HG03571 (cell line): Measurements from ENCODE around the gene ABHD14A.

Experiments used
- ATAC-seq: cut with Tn5 transposase; IDR thresholded peaks from one replicate; pipeline ENCODE4 v1.9.1; 2021; ENCODE audit not compliant: unreplicated experiment

The ABHD14A gene

DNA sequence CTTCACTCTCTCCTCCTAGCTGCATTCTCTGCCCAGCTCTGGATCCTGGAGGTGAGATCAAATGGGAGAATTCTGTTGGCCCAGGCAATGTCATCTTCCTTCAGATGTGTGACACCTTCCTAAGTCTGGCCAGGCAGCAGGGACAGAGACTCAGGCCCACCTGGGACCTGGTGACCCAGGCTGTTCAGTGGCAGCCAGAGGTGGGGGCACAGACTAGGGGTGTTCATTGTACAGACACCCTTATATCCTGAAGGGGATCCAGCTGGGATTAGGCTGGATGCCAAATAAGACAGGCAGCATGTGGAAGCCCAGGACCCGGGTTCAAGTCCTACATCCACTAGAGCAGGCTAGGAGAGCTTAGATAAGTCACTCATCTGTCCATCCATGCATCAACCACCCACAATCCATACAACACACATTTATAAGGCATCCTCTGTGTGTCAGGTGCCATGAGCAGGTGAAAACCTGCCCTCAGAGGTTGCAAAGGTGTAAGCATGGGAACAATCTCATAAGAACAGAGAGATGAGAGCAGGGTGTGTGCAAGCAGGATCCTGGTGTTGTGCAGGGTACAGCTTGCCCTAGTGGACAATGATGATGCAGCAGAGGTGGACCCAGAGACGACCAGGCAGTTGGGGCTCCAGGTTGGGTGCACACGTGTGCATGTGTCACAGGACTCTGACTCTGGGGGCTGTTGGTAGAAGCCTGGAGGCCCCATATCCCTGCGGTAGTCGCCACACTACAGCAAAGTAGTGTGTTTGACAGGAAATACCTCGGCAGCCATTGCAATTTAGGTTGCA lies 39.1 kb downstream of the ABHD14A start:
- ATAC-seq = no peak

DNA sequence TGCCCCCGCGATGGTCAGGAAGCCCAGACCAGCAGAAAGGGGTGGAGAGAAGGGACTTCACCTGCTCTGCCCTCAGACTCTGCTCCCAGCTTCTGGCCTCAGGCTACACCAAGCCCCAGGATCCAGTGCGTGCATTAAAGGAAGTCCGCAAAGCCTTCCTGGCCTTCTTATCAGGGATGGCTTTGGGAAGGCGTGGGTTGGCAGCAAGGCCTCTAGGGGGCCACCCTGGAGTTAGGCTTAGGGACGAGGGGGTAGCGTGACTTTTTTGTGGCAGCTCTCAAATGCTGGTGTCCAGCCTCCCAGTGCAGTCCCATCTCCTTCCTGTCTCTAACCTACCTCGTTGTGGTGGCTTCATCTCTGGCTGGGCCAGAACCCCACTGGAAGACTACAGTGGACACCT lies 39.7 kb downstream of the ABHD14A start:
- ATAC-seq = no peak

DNA sequence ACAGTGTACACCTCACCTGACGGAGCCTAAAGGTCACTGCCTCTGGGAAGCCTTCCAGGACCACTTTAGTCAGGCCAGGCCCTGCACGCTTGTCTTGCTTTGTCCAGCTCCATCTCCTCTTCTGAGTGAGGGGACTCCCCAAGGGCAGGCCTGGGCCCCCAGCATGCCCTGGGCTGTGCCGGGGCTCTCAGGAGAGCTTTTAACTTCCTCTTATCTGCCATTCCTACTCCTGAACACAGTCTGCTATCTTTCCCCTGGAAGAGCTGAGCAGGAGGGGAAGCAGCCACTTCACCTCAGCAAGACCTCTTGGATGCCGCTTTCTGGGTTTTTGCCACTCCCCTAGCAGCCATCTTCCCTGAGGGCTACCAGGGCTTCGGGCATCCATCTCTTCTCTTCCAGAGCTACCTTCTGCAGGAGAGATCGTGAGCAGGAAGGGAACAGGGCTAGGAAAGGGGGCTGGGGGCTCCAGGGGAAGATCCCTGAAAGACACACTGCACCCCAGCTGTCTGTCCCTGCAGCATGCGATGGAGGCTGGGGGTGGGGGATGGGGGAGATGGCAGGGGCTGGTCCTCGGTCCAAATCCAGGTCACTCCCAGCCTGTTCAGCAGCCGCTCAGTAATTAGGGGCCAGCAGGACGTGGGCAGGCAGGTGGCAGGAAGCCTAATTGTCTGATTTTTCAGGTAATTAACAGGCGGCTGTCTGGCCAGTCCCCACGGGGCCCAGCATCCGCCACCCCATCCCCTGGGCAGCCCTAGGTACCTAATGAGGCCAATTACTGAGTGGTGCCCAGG lies 40.8 kb downstream of the ABHD14A start:
- no peak for ATAC-seq

DNA sequence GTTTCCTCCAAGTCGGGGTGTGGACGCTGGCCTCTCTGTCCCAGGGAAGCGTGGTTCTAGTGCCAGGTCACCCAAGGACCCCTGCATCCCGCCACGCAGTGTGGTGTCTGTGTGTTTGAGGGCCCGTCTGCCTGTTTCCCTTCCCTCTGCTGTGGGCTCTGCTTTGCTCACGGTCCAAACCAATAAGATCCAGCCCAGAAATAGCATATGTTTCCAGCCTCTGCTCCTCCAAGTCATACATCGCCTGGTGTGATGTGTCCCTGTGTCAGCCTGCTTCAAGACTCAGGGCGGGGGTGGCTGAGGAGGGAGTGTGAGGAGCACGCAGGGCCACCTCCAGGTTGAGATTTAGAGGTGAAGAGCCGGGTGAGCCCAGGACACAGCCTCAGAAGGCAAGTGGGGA lies 42.7 kb downstream of the ABHD14A start:
- no peak for ATAC-seq

DNA sequence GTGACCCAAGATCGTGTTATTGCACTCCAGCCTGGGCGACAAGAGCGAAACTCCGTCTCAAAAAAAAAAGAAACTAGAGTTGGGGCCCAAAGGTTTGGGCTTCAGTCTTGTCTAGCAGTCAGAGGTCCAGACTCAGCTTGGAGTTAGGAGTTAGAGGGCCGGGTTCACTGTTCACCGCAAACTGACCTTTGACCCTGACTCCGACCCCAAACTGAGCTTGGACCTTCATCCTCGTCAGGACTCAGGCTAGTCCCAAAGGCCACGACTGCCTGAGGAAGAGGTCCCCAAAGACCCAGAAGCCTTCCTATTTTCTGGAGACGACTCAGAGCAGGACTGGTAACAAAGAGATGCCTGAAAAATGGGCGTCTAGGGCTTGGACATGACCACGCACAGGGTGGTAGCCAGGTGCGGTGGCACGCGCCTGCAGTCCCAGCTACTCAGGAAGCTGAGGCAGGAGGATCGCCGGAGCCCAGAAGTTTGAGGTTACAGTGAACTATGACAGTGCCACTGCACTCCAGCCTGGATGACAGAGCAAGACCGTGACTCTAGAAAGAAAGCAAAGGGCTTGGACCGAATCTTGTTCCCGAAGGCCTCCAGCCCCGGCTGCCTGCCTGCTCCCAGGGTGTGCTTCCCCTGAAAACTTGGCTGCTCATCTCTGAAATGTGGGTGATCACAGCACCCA lies 43.6 kb downstream of the ABHD14A start:
- ATAC-seq = no peak

DNA sequence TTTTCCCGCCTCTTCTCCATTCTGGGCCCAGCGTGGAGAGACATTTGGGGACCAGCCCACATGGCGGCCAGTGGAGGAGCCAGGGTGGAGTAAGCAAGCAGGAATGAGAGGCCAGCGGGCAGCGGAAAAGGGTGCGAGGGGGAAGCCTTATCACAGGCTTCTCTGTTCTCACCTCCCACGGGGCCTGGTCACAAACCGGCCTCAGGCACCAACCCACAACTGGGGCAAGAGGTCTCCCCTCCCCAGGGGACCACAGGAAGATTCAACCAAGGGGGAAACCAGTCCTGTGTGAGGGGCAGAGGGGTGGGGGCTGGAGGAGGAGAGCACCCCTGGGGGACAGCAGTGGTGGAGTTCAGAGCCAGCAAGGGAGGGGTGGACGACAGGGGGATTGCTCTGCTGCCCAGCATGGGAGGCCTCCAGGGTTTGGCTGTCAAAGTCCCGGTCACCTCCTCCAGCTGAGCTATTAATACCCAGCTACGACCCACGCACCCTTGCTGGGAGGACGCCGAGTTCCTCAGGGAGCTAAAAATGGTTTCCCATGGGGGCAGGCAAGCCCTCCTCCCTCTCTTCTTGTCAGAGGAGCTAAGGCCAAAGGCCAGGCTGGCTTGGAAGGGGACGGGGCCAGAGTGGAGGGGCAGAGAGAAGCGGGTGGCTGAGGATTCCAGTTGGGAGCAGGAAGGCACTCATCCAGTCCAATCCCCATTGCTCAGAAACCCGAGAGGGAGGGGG lies 44.7 kb downstream of the ABHD14A start:
- no peak for ATAC-seq

DNA sequence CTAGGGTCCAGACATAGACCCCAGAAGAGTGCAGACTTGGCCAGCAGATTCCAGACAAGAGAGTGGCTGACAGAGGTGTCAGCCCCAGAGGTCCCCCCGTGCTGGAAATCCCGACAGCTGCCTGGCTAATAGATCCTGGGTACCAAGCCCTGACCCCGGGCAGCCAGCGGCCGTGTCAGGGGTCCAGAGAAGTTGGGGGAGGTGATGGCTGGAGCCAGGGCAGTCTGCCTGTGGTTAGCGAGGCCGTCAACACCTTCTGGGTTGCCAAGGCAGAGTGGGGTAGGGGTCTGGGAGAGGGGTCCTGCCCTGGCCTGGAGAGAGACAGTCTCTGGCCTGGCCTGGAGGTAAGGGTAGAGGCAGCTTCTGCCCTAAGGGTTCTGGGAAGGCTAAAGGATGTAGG lies 45.9 kb downstream of the ABHD14A start:
- ATAC-seq = no peak

DNA sequence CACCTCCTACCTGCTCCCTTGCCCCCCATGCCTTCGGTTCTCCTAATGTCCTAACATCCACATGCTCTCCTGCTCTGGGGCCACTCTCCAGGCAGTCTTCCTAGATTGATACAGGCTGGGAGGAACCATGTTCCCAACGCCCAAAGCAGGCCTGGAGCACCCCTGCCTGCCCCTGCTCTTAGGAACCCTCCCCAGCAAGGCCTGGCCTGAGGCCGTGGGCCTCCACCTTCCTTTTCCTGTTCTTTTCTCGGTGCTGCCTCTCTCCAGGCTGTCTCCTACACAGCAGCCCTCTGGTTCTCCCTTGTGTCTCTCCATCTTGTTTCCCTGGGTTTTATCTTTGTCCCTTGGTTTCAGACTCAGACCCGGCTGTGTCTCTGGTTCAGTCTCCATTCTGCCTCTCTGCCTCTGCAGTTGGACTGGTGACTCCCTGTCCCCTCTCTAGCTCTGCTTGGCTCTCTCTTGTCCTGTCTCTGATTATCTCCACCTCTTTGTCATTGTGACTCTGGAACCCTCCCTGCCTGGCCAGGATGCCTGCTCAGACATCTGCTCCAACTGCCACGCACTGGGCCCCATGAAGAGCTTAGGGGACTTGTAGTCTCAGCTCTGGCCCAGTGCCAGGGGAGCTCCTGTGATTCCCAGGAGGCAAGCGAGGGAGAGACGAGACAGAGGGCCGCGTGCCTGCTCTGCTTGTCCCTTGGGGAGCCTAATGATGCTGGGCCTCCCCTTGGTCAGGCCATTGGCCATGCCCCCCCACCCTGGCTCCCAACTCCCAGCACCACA lies 46.8 kb downstream of the ABHD14A start:
- ATAC-seq = no peak

DNA sequence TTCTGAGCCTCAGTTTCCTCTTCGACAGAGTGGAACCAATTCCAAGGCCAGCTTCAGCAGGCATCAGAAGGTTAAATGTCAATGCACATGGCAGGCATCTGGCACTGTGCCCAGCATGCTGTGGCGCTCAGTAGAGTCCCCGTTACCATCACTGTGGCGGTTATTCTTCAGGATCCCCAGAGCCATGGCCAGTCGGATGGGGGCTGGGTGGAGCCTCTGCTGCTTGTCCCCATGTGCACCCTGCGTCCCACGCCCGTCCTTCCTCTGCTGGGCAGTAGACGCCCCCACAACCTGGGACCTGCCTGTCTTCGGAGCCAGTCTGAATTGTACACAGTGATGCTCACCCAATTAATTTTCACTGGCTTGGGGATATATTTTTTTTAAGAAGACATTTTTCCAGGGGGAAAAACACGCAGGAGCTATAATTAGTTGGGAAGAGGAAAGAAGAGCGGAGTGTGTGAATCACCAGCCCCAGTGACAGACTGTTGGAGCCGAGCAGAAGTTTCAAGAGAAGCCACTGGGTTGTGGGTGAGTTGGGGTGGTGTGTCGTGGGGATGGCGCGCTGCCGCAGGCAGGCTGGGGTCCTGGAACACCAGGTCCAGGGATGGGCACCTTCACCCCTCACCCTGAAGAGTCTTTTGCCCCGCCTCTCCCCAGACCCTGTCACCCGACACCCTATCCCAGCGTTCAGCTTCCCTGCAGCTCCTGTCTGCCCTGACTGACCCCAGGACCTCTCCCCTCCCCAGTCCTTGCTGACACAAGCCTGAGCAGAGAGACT lies 47.6 kb downstream of the ABHD14A start:
- no peak for ATAC-seq

DNA sequence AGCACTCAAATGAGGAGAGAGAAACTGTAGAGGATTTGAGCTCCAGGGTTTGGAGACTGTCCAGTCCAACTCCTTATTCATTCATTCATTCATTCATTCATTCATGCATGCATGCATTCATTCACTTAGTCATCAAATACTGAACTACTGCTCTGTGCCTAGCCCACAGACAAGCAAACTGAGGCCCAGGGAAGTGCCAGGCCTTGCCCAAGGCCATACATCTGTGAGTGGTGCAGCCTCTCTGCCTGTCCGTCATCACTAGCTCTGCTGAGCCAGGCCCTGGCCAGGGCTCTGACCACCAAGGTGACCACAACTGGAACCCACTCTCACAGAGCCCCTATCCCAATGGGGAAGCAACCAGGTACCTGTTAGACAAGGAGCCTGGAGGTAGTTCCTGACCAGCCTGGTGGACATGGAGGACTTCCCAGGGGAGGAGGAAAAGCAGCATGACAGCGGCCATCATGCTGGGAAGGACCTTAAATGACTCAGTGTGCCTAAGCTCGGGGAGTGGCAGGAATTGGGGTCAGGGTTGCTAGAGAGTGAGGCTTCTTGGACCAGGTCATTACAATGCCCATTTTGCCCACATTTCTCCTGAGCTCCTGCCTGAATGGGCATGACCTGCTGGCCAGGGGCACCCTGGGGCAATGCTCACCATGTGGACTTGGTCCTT lies 48.4 kb downstream of the ABHD14A start:
- ATAC-seq = no peak

DNA sequence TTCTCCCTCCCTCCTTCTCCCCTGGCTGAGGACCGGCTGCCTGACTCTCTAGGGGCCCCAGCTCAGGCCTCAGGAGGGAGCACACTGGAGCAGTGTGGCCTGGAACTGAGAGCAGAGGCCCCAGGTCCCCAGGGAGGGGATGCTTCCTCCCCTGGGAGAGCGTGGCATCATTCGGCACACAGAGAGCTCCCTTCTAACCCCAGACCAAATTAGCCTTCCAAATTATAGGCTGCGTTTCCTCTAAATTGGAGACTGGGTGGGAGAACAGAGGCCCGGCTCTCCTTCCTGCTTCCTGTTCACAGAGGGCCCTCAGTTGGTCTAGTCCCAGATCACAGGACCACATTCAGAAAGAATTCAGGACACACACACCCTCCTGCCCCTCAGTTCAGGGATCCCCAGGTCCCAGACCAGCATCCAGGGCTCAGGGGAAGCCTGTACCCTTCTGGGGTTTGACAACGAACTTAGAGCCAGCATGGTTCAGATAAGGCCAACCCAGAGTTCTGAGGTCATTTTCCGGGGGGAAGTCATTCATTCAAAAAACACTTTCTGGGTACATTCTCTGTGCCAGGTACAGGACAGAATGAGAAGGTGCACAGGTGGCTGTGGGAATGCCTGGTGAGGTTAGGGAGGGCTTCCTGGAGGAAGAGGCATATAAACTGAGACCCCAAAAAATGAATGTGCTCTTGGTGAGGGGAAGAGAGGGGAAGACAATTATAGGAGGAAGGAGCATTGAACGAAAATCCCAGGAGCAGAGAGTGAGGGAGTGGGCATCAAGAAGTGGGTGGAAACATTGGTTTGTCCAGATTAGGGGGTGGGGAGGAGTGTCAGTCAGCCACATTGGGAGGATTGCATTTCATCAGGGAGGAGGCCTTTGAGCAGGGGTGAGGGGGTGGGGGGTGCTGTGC lies 49.2 kb downstream of the ABHD14A start:
- ATAC-seq = peak; percentile 68

DNA sequence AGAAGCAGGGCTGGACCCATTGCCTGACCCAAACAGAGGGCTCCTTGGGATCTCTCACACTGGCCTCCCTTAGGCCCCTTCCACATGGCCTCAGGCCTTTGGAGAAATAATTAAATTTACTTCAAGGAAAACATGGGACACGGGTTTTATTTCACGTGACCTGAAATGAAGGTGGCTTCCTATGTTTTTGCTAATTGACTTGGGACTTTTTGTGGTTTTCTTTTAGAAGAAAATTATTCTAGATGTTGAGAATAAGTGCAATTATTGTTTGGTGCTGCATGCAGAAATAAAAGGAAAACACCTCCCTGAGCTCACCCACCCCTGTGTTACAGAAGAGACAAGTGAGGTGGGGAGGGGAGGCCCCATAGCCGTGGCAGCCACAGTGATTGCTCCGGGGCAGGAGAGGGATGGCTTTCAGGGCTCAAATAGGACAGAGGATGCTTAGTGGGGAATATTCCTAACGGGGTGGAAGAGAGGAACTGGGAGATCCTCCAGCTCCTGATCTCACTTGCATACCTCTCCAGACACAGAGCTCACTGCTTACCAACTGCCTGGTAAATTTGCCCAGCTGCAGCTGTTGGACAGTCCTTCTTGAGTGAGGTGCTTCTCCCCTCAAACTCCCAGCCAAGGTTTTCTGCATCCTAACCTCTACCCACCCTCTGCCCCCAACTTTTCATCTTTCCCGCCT lies 50.0 kb downstream of the ABHD14A start:
- ATAC-seq = no peak

DNA sequence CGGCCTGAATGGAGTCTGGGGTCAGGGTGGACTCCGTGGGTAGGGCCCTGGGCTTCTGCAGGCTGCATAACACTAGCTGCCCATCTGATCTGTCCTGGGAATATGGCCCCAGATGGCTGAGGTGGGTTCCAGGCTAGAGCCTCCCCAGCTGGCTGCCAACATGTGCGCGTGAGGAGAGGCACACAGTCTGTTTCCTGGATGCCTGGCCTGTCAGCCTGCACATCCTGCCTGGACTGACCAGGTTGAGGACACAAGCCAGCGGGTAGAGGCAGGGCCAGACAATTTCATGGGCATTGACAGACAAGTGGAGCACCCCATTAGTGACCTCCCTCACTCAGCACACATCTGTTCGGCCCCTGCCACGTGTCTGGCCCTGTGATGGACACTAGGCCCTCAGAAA lies 50.6 kb downstream of the ABHD14A start:
- ATAC-seq = no peak

DNA sequence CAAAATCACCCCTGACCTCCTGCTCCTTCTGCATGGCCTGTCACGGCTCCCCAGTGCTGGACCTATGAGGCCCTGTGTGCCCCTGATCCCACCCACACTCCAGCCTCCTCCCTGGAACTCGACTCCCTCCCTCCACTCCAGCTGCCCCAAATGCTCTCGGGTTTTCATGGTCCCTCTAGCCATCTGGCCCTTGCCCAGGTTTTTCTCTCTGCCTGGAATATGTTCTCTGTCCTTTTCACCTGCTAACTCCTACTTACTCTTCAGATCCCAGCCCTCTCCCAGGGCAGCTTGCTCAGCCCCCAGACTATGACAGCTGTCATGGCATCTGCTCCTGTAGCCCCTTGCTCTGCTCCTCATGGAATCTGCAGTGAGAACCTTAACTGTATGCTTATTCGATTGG lies 51.2 kb downstream of the ABHD14A start:
- ATAC-seq = no peak

DNA sequence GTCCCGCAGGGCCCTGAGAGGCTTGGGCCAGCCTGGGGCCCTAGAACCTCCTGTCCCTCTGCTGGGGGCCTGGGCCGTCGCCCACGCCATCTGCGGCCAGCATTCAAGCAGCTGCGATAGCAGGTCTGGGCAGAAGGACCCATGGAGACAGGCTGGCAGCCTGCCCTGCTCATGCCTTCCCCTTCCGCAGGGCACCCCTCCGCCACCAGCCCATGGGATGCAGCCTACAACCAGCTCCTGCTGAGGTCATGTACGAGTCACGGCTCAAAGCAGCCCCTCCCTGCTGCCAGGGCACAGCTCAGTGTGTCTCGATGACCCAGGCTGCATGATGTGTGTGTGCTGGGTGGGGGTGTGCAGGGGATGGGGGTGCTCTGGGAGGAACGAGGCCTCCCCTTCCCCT lies 53.7 kb downstream of the ABHD14A start:
- no peak for ATAC-seq

DNA sequence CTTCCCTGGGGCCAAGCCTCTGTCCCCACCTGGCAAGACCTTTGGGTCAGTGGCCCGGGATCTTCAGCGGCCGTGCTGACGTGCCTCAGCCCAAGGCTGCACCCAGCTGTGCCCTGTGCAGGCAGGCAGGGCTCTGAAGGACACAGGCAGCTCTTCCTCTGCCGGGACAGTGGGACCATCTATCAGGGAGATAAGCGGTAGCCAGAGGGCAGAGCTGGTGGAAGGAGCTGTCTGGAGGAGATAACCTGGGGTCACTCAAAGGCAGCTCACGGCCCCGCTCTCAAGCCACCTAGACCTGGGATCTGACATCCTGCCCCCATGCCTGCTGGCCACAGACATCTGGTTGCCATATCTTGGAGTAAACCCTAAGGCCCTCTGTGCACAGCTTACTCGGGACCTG lies 54.2 kb downstream of the ABHD14A start:
- ATAC-seq = no peak

DNA sequence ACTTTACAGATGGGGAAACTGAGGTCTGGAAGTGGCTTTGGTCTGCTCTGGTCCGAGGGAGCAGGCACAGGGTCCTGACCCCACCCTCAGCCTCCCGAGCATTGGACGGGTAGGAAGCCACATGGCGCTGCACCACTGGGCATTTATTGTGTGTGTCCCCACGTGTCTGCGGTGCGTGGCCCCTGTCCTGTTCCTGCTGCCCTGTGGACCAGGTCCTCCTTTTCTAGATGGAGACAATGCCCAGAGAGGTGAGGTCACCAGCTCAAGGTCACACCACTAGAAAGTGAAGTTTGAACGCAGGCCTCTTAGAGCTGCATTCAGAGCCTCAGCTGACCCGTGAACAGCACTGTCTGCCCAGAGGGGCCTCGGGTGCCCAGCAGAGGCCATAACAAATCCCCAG lies 54.7 kb downstream of the ABHD14A start:
- ATAC-seq = no peak
